GM04504 (cell line): Measurements from ENCODE around the gene TACR2.

Source experiments
- DNase-seq: peaks from one replicate; pipeline ENCODE4 v3.0.0-alpha.2; 2012; ENCODE audit warnings: low read depth

Gene TACR2

DNA sequence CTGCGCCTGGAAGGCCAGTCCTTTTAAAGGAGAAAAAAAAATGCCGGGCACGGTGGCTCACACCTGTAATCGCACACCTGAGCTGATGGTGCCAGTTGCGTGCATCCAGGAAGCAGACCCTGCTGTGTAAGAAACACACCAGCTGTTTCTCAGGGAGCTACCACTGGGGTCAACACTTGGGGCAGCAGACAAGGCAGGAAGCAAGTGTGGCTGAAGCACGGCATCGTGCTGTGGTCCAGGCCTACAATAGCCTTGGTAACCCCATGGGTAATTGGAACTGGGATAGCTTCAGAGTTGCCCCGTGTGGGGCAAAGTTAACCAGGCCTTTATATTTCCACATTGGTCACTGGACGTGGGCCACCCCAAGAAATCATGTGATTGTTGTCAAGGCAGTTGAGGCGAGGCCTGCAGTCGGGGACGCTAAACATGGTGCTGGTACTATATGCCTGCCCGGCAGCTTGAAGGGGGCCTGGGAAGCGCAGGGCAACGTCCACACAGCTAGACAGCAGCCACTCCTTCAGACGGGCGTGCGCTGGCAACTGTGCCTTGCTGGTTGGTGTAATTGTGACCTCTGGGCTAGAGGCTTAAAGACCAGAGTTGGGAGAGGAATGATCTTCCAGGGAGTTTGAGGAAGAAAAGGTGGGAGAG, 2.5 kb upstream of the TACR2 start:
- DNase-seq, result no peak

DNA sequence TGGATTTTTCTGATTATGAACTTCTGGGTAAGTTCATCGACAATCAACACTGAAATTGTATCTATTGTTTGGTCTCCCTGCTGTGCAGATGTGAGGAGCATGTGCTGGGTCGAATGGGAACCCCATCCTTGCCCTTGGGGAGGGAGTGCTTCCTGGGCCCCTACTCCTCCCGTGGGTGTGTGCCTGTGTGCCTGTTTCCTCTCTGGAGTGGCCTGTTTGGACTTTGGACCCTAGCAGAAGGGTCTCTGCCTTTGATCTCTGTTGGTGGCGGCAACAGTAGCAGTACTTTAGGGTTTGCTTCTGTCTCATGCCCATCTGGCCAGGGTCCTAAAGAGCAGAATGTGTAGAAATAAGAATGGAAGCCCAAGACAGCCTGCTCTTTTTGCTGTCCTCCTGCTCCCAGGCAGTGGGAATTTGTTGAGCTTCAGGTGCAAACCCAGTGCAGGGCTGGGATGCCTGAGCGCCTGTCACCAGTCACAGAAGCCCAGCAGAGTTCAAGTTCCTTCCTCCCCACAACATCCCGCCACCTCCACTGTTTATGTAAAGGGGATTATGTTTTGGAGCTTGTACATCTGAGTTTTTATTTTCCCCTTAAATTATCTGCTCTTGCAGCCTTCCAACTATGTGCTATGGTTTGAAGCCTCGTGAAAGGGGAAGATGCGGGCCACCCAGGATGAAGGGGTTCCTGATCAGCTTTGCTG, 1.5 kb upstream of the TACR2 start:
- DNase-seq, result no peak

DNA sequence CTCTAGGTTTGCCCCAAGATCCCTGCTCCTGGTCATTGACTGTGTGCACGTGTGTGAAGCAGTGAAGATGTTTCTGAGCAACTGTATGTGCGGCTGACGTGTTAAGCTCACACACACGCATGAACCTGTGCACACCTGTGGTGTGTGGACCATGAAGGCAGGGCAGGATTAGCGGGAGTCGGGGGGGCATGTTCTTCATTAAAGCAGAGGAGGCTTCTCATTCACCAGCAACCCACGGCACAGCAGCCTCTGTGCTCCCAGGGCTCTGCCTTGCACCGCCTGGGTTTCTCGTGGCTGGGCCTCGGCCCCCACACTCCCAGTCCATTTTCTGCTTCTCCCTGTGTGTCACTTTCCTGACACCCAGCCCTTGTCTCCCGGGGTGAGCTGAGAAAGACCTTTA, 824 bp upstream of the TACR2 start:
- DNase-seq, result no peak

GRCh38 chr10:69415951-69416350, 767 bp downstream of the TACR2 start:
- no peak for DNase-seq

DNA sequence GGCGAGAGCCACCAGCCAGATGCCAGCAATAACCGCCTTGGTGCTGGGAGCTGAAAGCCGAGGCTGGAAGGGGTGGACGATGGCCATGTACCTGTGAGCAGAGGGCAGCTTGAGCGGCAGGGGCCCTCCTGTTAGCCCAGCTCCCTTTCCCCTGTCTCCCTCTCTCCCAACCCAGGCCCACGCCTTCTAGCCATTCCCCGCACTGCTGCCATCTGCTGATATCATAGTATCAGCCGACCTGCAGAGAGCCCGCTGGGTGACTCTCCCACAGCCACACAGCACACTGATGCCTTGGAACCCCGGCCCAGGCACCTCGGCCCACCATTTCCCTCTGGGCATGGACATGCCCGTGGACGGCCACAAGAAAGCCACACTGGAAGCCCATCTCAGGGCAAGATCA, 1.7 kb downstream of the TACR2 start:
- no peak for DNase-seq

GRCh38 chr10:69414036-69415018, 2.4 kb downstream of the TACR2 start:
- DNase-seq, result no peak

DNA sequence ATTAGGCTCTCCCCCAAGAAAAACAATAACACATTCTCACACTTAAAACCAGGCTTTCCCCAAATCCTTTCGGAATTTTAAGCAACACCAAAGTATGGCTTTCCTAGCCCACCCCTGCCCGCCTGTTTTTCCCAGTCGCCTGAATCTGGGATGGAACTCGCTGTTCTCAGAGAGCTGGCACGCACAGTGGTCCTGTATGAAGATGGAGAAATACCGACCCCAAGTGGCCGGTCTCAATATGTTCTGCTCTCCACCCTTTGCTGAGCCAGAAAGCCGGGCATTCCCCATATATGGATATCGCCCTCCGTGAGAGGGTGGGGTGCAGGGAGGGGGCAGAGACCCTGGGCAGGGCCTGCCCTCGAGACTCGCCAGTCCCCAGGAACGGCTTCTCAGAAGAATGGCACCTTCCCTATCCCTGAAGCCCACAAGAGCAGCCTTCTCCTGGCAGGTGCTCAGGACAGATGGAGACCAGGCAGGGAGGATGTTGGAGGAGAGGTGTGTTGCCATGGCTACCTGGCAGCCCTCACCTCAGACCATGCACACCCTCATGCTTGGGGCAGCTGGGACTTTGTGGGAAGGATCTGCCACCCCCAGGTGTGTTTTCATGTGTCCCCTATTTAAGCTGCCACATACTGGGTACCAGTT, 3.4 kb downstream of the TACR2 start:
- DNase-seq, result peak; percentile 28

DNA sequence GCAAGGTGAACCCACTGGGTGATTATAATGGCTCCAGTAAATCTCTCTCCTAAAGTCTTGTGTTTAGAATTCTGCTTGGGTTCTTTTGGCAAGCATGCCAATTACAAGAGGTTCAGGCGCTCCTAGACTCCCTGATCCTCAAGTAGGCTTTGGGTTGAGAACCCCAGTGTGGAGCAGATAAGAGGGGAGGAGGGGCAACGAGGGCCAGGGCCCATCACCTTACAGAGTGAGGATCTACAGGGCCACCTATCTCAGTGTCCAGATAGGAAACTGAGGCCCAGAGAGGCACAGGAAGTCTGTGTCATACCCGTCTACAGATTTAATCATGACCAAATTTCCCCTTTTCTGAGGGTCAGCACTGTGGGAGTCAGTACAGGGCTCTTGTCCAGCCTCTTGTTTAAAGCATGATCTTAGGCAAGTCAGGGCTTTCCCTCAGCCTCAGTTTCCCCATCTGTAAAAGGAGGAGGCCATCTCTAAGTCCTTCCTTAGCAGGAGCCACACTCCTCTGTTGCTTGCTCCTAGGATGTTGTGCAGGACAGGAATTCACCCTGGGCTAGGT, 4.4 kb downstream of the TACR2 start:
- no peak for DNase-seq

DNA sequence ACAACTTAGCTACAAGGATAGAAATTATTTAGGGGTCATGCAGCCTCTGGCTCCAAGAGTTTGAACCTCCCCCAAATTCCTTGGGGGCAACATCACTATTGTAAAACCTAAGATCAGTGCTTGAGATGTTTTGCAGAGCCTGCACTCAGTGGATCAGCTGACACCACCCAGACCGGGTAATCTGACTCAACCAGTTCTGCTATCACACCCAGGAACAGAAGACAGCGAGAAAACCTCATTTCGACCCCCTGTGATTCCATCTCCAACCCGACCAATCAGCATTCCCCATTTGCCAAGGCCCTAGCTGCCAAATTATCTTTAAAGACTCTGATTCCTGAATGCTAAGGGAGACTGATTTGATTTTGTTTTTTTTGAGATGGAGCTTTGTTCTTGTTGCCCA, 5.2 kb downstream of the TACR2 start:
- DNase-seq, result no peak

DNA sequence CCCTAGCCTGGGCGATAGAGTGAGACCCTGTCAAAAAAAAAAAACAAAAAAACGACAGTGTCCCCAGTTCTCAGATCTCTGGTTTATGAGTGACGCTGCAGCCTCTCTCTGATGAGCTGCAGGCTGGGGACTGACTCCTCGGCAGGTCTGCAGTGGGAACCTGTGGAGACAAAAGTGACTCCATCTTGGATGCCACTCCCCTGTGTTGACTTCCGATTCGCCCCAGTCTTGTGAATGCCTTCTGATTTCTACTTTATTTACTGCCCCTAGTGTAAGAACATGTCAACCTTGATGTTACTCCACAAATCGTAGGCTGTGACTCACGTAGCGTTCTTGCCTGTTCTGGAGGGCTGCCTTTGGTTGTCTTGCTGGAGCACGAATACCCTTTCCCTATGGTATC, 6.2 kb downstream of the TACR2 start:
- DNase-seq, result no peak

DNA sequence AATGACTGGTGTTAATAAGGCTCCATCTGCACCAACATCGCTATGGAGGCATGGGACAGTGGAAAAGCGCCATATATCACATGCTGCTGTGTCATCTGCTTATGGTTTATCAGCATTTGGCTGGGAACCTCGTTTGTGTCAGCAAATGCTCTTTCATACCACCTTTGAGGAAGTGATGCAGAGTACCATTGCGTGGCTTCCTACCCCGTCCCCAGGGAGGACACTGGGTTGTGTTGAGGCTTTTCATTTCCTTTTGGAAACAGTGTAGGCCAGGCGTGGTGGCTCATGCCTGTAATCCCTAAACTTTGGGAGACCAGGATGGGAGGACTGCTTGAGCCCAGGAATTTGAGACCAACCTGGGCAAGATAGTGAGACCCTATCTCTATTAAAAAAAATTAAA, 6.8 kb downstream of the TACR2 start:
- no peak for DNase-seq

- DNase-seq, result no peak
These were observed 7.6 kb downstream of the TACR2 start for GRCh38 chr10:69409176-69409495.

DNA sequence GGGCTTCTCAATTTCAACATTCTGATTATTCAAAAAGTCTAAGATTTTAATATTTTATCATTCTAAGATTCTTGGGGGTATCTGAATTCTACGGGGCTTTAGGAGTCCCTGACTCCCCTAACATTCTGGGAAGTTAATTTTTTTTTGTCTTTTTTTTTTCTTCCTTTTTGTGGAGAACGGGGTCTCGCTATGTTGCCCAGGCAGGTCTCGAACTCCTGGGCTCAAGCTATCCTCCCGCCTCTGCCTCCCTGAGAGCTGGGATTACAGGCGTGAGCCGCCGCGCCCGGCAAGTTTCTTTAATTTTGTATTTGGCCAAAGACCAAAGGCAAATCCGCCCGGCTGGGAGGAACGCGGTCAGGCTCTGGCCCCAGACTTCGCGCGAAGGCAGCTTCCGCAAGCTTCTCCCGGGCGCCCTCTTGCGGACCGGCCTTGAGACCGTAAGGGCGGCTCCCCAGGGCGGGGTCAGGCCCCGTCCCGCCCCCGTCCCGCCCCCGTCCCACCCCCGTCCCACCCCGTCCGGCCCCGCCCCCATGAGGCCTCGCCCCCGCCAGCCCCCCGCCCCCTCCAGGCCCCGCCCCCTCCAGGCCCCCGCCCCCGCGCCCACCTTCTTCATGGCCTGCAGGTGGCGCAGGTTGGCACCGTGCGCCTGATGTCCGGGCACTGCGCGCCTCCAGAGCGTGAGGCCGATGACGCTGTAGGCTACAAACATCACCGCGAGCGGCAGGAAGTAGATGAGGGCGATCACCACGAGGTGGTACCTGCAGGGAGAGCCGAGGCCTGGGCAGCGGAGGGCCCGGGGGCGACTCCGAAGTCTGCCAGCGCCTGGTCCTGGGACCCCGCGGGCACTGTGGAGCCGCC, 8.2 kb downstream of the TACR2 start:
- DNase-seq, result peak; percentile 85

GRCh38 chr10:69407621-69408301, 9.0 kb downstream of the TACR2 start:
- no peak for DNase-seq

DNA sequence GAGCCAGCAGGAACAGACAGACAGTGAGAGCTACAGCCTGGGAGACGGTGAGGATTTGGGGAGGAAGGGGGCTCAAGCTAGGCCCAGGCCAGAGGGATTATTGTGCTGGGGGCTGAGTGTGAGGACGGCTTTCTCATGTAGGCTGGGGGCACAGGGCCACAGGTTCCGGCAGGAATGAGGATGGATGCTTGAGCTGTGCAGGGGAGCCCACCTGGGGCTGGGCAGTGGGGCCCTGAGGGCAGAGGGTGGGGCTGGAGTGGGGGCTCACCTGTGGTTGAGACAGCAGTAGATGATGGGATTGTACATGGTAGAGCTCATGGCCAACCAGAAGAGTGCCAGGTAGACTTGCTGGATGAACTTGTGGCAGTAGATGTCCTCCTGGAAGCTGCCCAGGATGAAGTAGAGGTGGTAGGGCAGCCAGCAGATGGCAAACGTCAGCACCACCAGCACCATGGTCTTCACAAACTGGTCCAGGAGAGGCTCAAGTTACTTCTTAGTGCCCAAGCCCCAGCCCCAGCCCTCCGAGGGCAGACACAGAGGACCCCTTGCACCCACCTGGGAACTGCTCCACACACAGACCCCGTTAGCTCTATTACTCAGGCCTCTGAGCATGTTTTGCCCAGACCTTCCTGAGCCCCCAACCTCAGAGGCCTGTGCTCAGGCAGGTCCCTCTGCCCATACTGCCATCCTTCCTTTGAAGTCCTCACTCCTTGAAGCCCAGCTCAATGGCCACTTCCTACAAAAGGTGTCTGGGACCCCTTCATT, 9.7 kb downstream of the TACR2 start:
- no peak for DNase-seq

DNA sequence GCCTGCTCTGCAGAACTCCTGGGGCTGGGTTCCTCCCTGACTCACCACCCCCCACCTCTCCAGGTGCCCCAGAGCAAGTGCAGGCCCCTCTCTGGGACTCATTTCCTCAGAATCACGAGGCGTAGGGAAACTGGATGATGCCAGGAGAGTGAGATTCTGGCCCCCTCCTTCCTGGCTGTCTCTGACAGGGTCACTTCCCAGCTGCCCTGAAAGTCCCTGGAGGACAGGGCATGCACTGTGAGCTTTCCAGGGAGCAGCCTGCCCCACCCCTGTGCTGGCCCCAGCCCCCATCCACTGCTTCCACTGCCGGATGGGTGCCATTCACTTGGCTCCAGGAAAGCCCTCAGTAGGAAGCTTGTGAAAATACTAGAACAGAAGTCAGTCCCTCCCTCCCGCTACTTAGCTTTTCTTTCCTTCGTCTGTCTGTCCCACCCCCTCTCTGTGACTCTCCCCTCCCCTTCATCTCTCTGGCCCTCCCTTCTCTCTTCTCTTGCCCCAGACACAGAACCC, 10.4 kb downstream of the TACR2 start:
- DNase-seq, result no peak

DNA sequence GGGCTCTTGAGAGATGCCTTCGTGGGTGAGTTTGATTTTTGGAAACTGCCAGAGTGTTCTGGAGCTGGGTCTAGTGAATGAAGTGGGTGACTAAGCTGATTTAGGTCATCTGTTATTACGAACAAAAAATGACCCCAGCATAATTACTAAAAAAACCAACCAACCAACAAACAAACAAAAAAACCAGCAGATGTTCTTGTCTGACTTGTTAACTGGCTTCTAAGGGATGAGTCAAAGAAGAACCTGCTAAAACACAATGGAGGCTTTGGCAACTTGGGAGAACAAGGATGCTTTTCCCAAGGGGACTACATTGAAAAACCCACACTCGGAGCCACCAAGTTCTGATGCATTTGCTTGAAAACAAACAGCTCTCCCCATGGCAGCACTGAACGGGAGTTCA, 11.5 kb downstream of the TACR2 start:
- DNase-seq, result no peak

DNA sequence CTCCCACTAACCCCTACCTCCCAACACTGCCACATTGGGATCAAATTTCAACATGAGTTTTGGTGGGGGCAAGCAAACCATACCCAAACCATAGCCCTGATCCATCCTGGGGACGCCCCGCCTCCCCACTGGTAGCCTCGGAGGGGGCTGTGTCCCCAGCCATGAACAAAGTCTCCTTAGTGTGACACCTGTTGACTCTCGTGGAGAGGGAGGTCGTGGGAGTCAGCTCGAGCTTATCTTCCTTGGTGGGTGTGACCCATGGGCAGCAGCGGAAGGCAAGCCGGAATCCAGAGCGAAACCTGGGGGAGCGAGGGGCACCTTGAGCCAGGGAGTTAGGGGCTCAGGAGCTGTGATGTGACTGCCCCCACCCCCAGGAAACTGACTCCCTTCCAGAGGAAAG, 11.9 kb downstream of the TACR2 start:
- DNase-seq, result no peak

DNA sequence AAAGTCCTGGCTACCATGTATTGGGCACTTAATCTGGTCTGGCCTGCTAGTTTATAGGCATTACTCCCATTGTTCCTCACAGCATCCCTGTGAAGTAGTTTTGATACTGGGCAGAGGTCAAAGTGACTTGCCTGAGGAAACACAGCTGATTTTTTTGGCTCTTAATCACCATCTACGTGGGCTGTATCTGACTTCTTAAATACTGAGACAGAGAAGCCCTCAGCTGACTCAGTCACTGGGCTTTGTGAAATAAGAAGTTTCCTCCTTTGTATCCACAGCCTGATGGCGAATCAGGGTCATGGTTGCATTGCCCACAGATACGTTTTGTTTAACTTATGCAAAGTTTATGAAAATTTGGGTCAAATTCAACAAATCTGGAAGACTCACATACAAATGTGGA, 13.2 kb downstream of the TACR2 start:
- no peak for DNase-seq

DNA sequence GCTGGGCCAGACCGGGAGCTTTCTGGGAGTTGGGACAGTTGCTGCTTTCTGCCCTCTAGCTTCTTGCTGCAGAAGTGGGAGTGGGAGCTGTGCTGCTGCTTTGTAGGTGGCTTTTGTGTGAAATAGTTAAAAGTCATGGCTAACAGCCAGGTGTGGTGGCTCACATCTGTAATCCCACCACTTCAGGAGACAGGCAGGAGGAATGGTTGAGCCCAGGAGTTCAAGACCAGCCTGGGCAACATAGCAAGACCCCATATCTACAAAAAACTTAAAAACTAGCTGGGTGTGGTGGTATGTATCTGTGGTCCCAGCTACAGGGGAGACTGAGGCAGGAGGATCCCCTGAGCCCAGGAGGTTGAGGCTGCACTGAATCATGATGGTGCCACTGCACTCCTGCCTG, 13.7 kb downstream of the TACR2 start:
- no peak for DNase-seq
